Mucosa of descending colon (tissue), 3 donors: ENCODE data around the gene CALHM5. TPM values are rescaled to one million over a fixed set of nuclear protein-coding genes. Genes with fewer than 3 reads are reported as not detected.

Experiments
- ATAC-seq: fragments of 200-7000 bp; cut with Tn5 transposase; one replicate; pipeline ENCODE4 v1.9.1; 2020; ENCODE audit warnings: mild to moderate bottlenecking, moderate library complexity
- DNase-seq, 3 donors: peaks; one replicate each; pipeline ENCODE4 v3.0.0-alpha.2; 2020
- H3K36me3 ChIP-seq: fragments of 200-600 bp; one replicate; pipeline ENCODE4 v1.8.0; 2021; ENCODE audit warnings: low read depth, mild to moderate bottlenecking
- H3K4me1 ChIP-seq: fragments of 200-600 bp; one replicate; pipeline ENCODE4 v1.8.0; 2021; ENCODE audit warnings: low read depth, mild to moderate bottlenecking
- H3K4me3 ChIP-seq: fragments of 200-600 bp; one replicate; pipeline ENCODE4 v1.8.0; 2021; ENCODE audit warnings: mild to moderate bottlenecking
- H3K9me3 ChIP-seq: fragments of 200-600 bp; one replicate; pipeline ENCODE4 v1.8.0; 2021; ENCODE audit warnings: mild to moderate bottlenecking
- CTCF ChIP-seq: fragments of 200-600 bp; IDR thresholded peaks from one replicate; pipeline ENCODE4 v1.8.0; 2022; ENCODE audit warnings: antibody characterized with exemption, mild to moderate bottlenecking
- intact Hi-C, 2 donors: fragments of 100-400 bp; cut with DNase I in 1 of 2; cut with micrococcal nuclease in 1 of 2; formaldehyde crosslinking; loops; one replicate each; pipeline versions ENCODE4 v1.11.0 to v1.11.1; 2022; cut with DNase I, micrococcal nuclease
- total RNA-seq, 3 donors: library from RNA; stranded (reverse); fragmentation: NEBNext Ultra II Directional in 2 of 3; extraction: Animal tissue kit (Norgen Biotek cat#: 25700) in 2 of 3; gene quantifications; one replicate each; pipeline versions ENCODE4 v1.2.1 to v1.2.4, GENCODE V29; 2021 to 2023
- donor health status: DM: no; HTN: no; CAD: no; lungs with moderate emphysema.
- donor health status: DM: no; HTN: no; CAD: no.
- donor health status: DM: no; HTN: yes; CAD: no.

CALHM5 gene
- total RNA-seq, 3 donors from 2014 or later, result 0.20 to 0.85 (median 0.72) TPM

- Histone ChIP-seq H3K4me3 (no peak overlapping the region), H3K9me3 (no peaks in the 10 kb centered on the region), H3K4me1 (peaks cover 12% of the 10 kb centered on the region), H3K36me3 (no peaks in the 10 kb centered on the region)
- DNase-seq (no peak), ATAC-seq (no peak)
- TF ChIP-seq CTCF, result no peak
- intact Hi-C loops, result no loop called here
These were observed 56.7 kb downstream of the CALHM5 start for GRCh38 chr6:116568111-116568510.

DNA sequence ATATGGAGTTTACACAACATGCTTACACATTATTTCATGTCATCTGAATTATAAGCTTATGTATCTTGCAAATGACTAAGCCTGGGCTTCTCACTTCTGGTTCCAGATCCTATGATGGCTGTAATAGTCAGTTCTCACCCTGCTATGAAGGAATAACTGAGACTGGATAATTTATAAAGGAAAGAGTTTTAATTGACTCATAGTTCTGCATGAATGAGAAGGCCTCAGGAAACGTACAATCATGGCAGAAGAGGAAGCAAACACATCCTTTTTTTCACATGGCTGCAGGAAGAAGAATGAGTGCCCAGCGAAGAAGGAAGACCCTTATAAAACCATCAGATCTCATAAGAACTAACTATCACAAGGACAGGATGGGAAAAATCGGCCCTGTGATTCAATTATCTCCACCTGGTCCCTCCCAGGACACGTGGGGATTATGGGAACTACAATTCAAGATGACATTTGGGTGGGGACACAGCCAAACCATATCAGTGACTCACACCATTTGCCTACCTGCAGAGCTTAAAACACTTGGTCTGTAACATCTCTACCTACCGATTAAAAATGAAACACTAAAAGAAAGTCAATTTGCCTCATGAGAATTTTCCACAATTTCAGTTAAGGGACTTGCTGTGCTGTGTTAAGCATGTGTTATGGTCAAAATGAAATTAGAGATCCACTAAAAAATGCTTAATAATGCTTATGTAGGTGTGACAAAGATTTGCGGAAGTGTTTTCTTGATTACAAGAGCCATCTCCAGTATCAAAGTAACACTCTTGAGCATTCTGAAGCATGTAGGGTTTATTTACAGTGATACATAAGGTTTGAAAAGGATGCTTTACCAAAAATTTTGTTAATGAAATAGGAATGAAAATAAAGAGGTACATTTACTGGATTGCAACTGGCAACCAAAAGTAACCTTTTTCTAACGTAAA is 57.6 kb downstream of the CALHM5 start:
- intact Hi-C loops, result no loop called here
- Histone ChIP-seq H3K4me3 (no peak overlapping the region), H3K9me3 (no peaks in the 10 kb centered on the region), H3K36me3 (no peaks in the 10 kb centered on the region), H3K4me1 (peaks cover 12% of the 10 kb centered on the region)
- DNase-seq (no peak), ATAC-seq (no peak)
- no peak for TF ChIP-seq CTCF

GRCh38 chr6:116570856-116571682 is 59.6 kb downstream of the CALHM5 start, which contains the start of gene RWDD1:
TSS of gene RWDD1 (plus strand) at chr6:116571504. CDS start at chr6:116571583, 79 bp downstream.
- peak within 1 kb of the TSS; percentile 56 for H3K4me3 ChIP-seq
- H3K9me3 ChIP-seq, result no peaks in the 10 kb centered on the region
- peak; percentile 99 for DNase-seq
- intact Hi-C loops, result no loop called here
- peaks cover 12% of the 10 kb centered on the region for H3K4me1 ChIP-seq
- no peak for TF ChIP-seq CTCF
- peak; percentile 98 for ATAC-seq
- no peaks in the 10 kb centered on the region for H3K36me3 ChIP-seq

GRCh38 chr6:116571683-116572000 is 60.2 kb downstream of the CALHM5 start:
- DNase-seq, result no peak
- H3K4me1 ChIP-seq, result peaks cover 12% of the 10 kb centered on the region
- H3K36me3 ChIP-seq, result no peaks in the 10 kb centered on the region
- TF ChIP-seq CTCF, result no peak
- no peaks in the 10 kb centered on the region for H3K9me3 ChIP-seq
- intact Hi-C loops, result no loop called here
- ATAC-seq, result no peak
- peak overlapping the region; percentile 56 for H3K4me3 ChIP-seq

- Histone ChIP-seq H3K9me3 (no peaks in the 10 kb centered on the region), H3K4me3 (peak overlapping the region; percentile 56), H3K36me3 (no peaks in the 10 kb centered on the region), H3K4me1 (peaks cover 12% of the 10 kb centered on the region)
- TF ChIP-seq CTCF, result no peak
- DNase-seq (peak; percentile 32 to 51 (median 38)), ATAC-seq (peak; percentile 22)
- intact Hi-C loops, result no loop called here
These were observed 60.7 kb downstream of the CALHM5 start for GRCh38 chr6:116572162-116572561.

Other genes starting within 250 kb of the CALHM5 start
- gene TSPYL1, start 231.7 kb upstream of the CALHM5 start, total RNA-seq, result 100 to 1,000 TPM in 1 of 3 donors, 10 to 100 TPM in 2; 65.5 to 105 (median 67.0) TPM
- 10 to 100 TPM in 2 of 3 donors, 1 to 10 TPM in 1; 6.3 to 23.8 (median 14.4) TPM for gene DSE, start 140.7 kb upstream of the CALHM5 start, total RNA-seq
- 1 to 10 TPM in 2 of 3 donors, not detected in 1; 4.2 to 5.6 TPM for gene CALHM6, start 50.3 kb upstream of the CALHM5 start, total RNA-seq
- not detected for gene TRAPPC3L, start 34.0 kb downstream of the CALHM5 start, total RNA-seq
- gene CALHM4, start 42.1 kb downstream of the CALHM5 start, total RNA-seq, result not detected
- gene RWDD1, start 59.9 kb downstream of the CALHM5 start, total RNA-seq, result 10 to 100 TPM; 21.0 to 58.0 (median 34.2) TPM
- gene RSPH4A, start 104.8 kb downstream of the CALHM5 start, total RNA-seq, result under 1 TPM; 0.14 to 0.35 (median 0.19) TPM
- 10 to 100 TPM in 2 of 3 donors, 1 to 10 TPM in 1; 8.7 to 12.0 (median 10.7) TPM for gene ZUP1, start 157.1 kb downstream of the CALHM5 start, total RNA-seq
- 10 to 100 TPM in 1 of 3 donors, 1 to 10 TPM in 2; 5.5 to 19.5 (median 6.7) TPM for gene KPNA5, start 169.6 kb downstream of the CALHM5 start, total RNA-seq